ENCODE data around the gene GOLGA2.

DNA sequence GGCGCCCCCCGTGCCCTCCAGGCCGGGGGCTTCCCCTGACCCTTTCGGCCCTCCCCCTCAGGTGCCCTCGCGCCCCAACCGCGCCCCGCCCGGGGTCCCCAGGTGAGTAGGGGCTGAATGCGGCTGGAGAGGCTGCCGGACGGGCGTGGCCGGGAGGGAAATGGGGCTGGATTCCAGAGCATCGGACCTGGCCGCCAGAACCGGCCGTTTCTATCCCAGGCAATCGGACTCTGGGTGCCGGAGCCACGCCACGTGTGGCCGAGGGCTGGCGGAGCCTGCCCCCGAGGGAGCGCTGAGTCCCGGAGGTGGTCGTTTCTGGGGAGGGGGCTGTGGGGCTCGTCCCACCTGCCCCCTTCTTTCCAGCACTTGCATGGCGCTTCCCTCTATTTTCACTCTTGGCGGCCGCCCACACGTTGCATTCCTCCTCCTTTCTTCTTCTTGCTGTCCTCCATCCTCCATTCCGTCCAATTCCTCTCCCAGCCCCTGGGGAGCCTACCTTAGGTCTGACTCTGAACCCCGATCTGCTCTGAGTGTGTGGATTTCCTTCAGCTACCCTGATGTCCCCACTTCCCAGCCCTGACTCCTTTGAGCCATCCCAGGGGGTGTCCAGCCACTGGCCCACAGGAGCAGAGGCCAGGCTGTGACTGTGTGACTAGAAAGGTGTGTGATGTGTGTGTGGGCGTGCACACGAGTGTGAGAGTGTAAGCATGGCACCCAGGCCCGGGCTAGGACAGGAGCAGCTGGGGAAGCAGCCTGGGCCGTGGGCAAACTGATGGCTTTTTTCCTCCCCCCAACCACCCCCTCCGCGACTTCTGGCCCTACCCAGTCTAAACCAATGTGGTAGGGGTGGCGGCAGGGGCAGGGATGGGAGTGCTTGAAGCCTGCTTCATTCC is 24.7 kb downstream of the GOLGA2 start:
- no peak for TF ChIP-seq GATA2 (IDR thresholded peaks at IDR 0.05; ENCODE audit: low read depth, low read length)
- no peak for TF ChIP-seq GATA3 (IDR thresholded peaks at IDR 0.05; ENCODE audit: low read depth, low read length)
